HepG2 (cell line): ENCODE measurements around the gene ZNF547.

Experiments used
- KDM1A ChIP-seq: IDR thresholded peaks from 2 replicates; pipeline ENCODE4 v1.6.1; 2016; ENCODE audit warnings: missing compliant biosample characterization
- KDM6A ChIP-seq: IDR thresholded peaks from 2 replicates; pipeline ENCODE4 v1.6.1; 2016; ENCODE audit warnings: low read depth
- MAFK ChIP-seq, 2 experiments: IDR thresholded peaks in 1 of 2; conservative IDR thresholded peaks in 1 of 2; 2 replicates each; pipeline ENCODE4 v1.6.1; 2011; ENCODE audit warnings: improper control_type of control experiment in 2 of 2, low read length in 2 of 2
- ZSCAN30 ChIP-seq: sonication (generic); formaldehyde crosslinking; IDR thresholded peaks from 2 replicates; pipeline ENCODE4 v1.5.0; 2020; ENCODE audit warnings: mild to moderate bottlenecking, missing genetic modification reagents
- TF ChIP-seq, protein P1 (sequence below): sonication (generic); formaldehyde crosslinking; IDR thresholded peaks from 2 replicates; pipeline ENCODE4 v1.4.0; 2020; ENCODE audit warnings: low read depth, mild to moderate bottlenecking, missing genetic modification reagents

- no peak for TF ChIP-seq KDM6A (CRISPR knock-in tag)
- TF ChIP-seq, protein P1, sequence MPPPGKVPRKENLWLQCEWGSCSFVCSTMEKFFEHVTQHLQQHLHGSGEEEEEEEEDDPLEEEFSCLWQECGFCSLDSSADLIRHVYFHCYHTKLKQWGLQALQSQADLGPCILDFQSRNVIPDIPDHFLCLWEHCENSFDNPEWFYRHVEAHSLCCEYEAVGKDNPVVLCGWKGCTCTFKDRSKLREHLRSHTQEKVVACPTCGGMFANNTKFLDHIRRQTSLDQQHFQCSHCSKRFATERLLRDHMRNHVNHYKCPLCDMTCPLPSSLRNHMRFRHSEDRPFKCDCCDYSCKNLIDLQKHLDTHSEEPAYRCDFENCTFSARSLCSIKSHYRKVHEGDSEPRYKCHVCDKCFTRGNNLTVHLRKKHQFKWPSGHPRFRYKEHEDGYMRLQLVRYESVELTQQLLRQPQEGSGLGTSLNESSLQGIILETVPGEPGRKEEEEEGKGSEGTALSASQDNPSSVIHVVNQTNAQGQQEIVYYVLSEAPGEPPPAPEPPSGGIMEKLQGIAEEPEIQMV: no peak
- TF ChIP-seq KDM1A (CRISPR knock-in tag): no peak
- no peak for TF ChIP-seq MAFK (conservative IDR thresholded peaks at IDR 0.05 in 1 of 2, IDR thresholded peaks at IDR 0.05 in 1 of 2; ENCODE audit: low read length in 2 of 2)
- TF ChIP-seq ZSCAN30 (CRISPR knock-in tag): no peak
These were observed at the start of gene ZNF547, which contains the start of gene TRAPPC2B for GRCh38 chr19:57362997-57363687.
